Activated CD8-positive, alpha-beta T cell treated with anti-CD3 and anti-CD28 coated beads for 36 hours (primary cell): ENCODE measurements around the gene MBIP. TPM values are rescaled to one million over a fixed set of nuclear protein-coding genes. Genes with fewer than 3 reads are reported as not detected.

Experiments
- ATAC-seq: fragments of 200-7000 bp; cut with Tn5 transposase; one replicate; pipeline ENCODE4 v1.10.0; 2021; ENCODE audit warnings: mild to moderate bottlenecking, moderate library complexity
- CTCF ChIA-PET: fragments of 350-600 bp; sonication (Branson Sonifier 250); formaldehyde crosslinking; loops from one replicate; lab custom pipeline; 2021; ENCODE audit warnings: antibody characterized with exemption; lab: Charles Lee
- POLR2A ChIA-PET: fragments of 350-600 bp; sonication (Branson Sonifier 250); formaldehyde crosslinking; loops from one replicate; lab custom pipeline; 2021; ENCODE audit warnings: antibody characterized with exemption; lab: Charles Lee
- DNase-seq: peaks from one replicate; pipeline ENCODE4 v3.0.0-alpha.2; 2020
- H3K27ac Mint-ChIP-seq: one replicate; pipeline ENCODE4 v1.8.0; 2021; ENCODE audit warnings: mild to moderate bottlenecking, mixed read lengths
- H3K27me3 Mint-ChIP-seq: one replicate; pipeline ENCODE4 v1.8.0; 2021; ENCODE audit warnings: mixed read lengths
- H3K36me3 Mint-ChIP-seq: one replicate; pipeline ENCODE4 v1.8.0; 2021; ENCODE audit warnings: low read depth, mixed read lengths
- H3K4me1 Mint-ChIP-seq: one replicate; pipeline ENCODE4 v1.8.0; 2021; ENCODE audit warnings: low read depth, mixed read lengths
- H3K4me3 Mint-ChIP-seq: one replicate; pipeline ENCODE4 v1.8.0; 2021; ENCODE audit warnings: mild to moderate bottlenecking, moderate library complexity, mixed read lengths
- H3K9me3 Mint-ChIP-seq: one replicate; pipeline ENCODE4 v1.8.0; 2021; ENCODE audit warnings: mixed read lengths
- CTCF ChIP-seq: fragments of 200-600 bp; IDR thresholded peaks from one replicate; pipeline ENCODE4 v1.8.0; 2022; ENCODE audit warnings: antibody characterized with exemption, mild to moderate bottlenecking
- intact Hi-C: fragments of 100-400 bp; cut with micrococcal nuclease; formaldehyde crosslinking; loops from one replicate; pipeline ENCODE4 v1.10.0; 2022
- total RNA-seq, 2 experiments: library from RNA; stranded (reverse); gene quantifications; one replicate each; pipeline ENCODE4 v1.2.3, GENCODE V29; 2021

MBIP gene
- total RNA-seq, 2 experiments from 2014 or later, result 29.4 to 31.0 TPM

GRCh38 chr14:36294543-36294942 is 25.9 kb downstream of the MBIP start:
- no peak overlapping the region for H3K4me3 Mint-ChIP-seq
- POLR2A ChIA-PET, result interaction anchor here (0.8 to 1.1 kb wide), 2 partner anchors 10 to 26 kb away, joined by 3 read pairs; partner anchors contain the start of gene MBIP
- peaks cover 20% of the 10 kb centered on the region for H3K36me3 Mint-ChIP-seq
- H3K27ac Mint-ChIP-seq, result no peak overlapping the region
- intact Hi-C loops, result no loop called here
- no peak for ATAC-seq
- H3K27me3 Mint-ChIP-seq, result no peaks in the 10 kb centered on the region
- CTCF ChIA-PET, result interaction anchor here (0.8 to 1.0 kb wide), 2 partner anchors 80 to 225 kb away, joined by 3 read pairs; no protein-coding TSS in a partner anchor
- TF ChIP-seq CTCF, result no peak
- DNase-seq, result no peak
- H3K4me1 Mint-ChIP-seq, result no peaks in the 10 kb centered on the region
- H3K9me3 Mint-ChIP-seq, result no peaks in the 10 kb centered on the region

DNA sequence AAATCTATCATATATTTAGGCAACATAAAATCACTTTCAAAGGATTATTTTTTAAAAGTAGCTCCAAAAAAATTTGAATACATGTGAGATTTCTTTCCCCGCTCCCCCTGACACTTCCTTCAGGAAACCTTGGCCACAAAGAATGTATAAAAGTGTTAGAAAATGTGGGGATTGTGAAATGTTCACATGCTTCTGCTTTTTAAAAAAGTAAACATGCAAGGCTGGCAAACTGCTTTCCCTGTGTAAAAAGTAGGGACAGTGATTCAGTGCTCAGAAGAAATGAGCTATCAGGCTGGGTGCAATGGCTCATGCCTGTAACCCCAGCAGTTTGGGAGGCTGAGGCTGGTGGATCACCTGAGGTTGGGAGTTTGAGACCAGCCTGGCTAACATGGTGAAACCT is 26.6 kb downstream of the MBIP start:
- no peaks in the 10 kb centered on the region for H3K27me3 Mint-ChIP-seq
- H3K4me3 Mint-ChIP-seq, result no peak overlapping the region
- peaks cover 18% of the 10 kb centered on the region for H3K36me3 Mint-ChIP-seq
- intact Hi-C loops, result no loop called here
- ChIA-PET CTCF (no interaction called here), POLR2A (interaction anchor here (1.1 kb wide), 1 partner anchor 10 kb away, joined by 3 read pairs; no protein-coding TSS in a partner anchor)
- TF ChIP-seq CTCF, result no peak
- H3K9me3 Mint-ChIP-seq, result no peaks in the 10 kb centered on the region
- ATAC-seq (no peak), DNase-seq (no peak)
- H3K4me1 Mint-ChIP-seq, result no peaks in the 10 kb centered on the region
- H3K27ac Mint-ChIP-seq, result no peak overlapping the region

DNA sequence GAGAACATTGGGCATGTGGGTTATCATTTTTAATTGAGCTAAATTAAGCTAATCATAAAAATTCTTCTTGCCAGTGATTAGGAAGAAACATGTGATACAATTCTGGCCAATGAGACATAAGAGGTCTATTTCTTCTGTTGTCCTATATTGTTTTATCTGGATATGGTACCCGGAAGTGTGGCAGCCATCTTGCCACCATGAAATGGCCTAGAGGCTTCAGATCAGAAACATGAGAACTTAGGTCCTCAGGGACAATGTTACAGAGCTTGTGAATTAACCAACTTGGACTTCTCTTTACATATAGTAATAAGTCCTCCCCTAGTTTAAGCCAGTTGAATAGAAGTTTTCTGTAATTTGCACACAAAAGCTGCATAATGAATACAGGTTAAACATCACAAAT is 30.5 kb downstream of the MBIP start:
- Mint-ChIP-seq H3K4me1 (no peaks in the 10 kb centered on the region), H3K27ac (no peak overlapping the region), H3K9me3 (no peaks in the 10 kb centered on the region), H3K4me3 (no peak overlapping the region), H3K27me3 (peaks cover 2% of the 10 kb centered on the region), H3K36me3 (peaks cover 3% of the 10 kb centered on the region)
- ChIA-PET POLR2A (no interaction called here), CTCF (no interaction called here)
- intact Hi-C loops, result no loop called here
- no peak for ATAC-seq
- DNase-seq, result no peak
- TF ChIP-seq CTCF, result no peak

GRCh38 chr14:36288496-36288895 is 31.9 kb downstream of the MBIP start:
- Mint-ChIP-seq H3K36me3 (no peaks in the 10 kb centered on the region), H3K4me1 (no peaks in the 10 kb centered on the region), H3K27me3 (peaks cover 5% of the 10 kb centered on the region), H3K27ac (no peak overlapping the region), H3K9me3 (no peaks in the 10 kb centered on the region), H3K4me3 (no peak overlapping the region)
- POLR2A ChIA-PET, result no interaction called here
- intact Hi-C loops, result no loop called here
- no peak for ATAC-seq
- TF ChIP-seq CTCF, result no peak
- DNase-seq, result no peak
- CTCF ChIA-PET, result interaction anchor here (1.3 kb wide), 1 partner anchor 16 kb away, joined by 3 read pairs; no protein-coding TSS in a partner anchor

- no peak for DNase-seq
- Mint-ChIP-seq H3K9me3 (no peaks in the 10 kb centered on the region), H3K4me3 (no peak overlapping the region), H3K36me3 (no peaks in the 10 kb centered on the region), H3K27ac (no peak overlapping the region), H3K27me3 (peaks cover 11% of the 10 kb centered on the region), H3K4me1 (peaks cover 2% of the 10 kb centered on the region)
- POLR2A ChIA-PET, result no interaction called here
- TF ChIP-seq CTCF, result no peak
- intact Hi-C loops, result no loop called here
- ATAC-seq, result no peak
- CTCF ChIA-PET, result interaction anchor here (1.4 kb wide), 1 partner anchor 216 kb away, joined by 3 read pairs; no protein-coding TSS in a partner anchor
Observed at GRCh38 chr14:36284971-36285595, 35.4 kb downstream of the MBIP start.
